HG02970 (cell line): Measurements from ENCODE around the gene SRC.
"Not testable (repeated sequence)": the region's sequence is repeated elsewhere in the genome, so short reads cannot be mapped to it uniquely, and the experiment has no call there.

Experiments
- ATAC-seq: cut with Tn5 transposase; IDR thresholded peaks from one replicate; pipeline ENCODE4 v1.9.1; 2021; ENCODE audit warnings: mild to moderate bottlenecking, moderate library complexity, moderate number of reproducible peaks; ENCODE audit not compliant: unreplicated experiment, low FRiP score

SRC gene

GRCh38 chr20:37361336-37361735 is 15.4 kb downstream of the SRC start:
- no peak for ATAC-seq

- ATAC-seq, result no peak
Measured at GRCh38 chr20:37362231-37362792, 16.4 kb downstream of the SRC start.

GRCh38 chr20:37362821-37363220 is 16.9 kb downstream of the SRC start:
- no peak for ATAC-seq

GRCh38 chr20:37363221-37364012 is 17.5 kb downstream of the SRC start:
- no peak for ATAC-seq

- no peak for ATAC-seq
Measured at GRCh38 chr20:37364013-37364926, 18.3 kb downstream of the SRC start.

GRCh38 chr20:37364927-37365272 is 19.0 kb downstream of the SRC start:
- ATAC-seq, result no peak

GRCh38 chr20:37365760-37366638 is 20.1 kb downstream of the SRC start:
- ATAC-seq, result peak; percentile 62

- peak; percentile 8 for ATAC-seq
Measured at GRCh38 chr20:37366743-37367142, 20.8 kb downstream of the SRC start.

GRCh38 chr20:37369846-37370245 is 23.9 kb downstream of the SRC start:
- no peak for ATAC-seq

GRCh38 chr20:37371845-37372244 is 25.9 kb downstream of the SRC start:
- not testable (repeated sequence) for ATAC-seq

GRCh38 chr20:37372441-37372840 is 26.5 kb downstream of the SRC start:
- ATAC-seq, result no peak

GRCh38 chr20:37373020-37373598 is 27.2 kb downstream of the SRC start:
- no peak for ATAC-seq

- no peak for ATAC-seq
Measured at GRCh38 chr20:37375227-37375626, 29.3 kb downstream of the SRC start.

- no peak for ATAC-seq
Measured at GRCh38 chr20:37376324-37376723, 30.4 kb downstream of the SRC start.

- ATAC-seq, result no peak
Measured at GRCh38 chr20:37376791-37377190, 30.9 kb downstream of the SRC start.

- no peak for ATAC-seq
Measured at GRCh38 chr20:37377346-37378081, 31.6 kb downstream of the SRC start.

GRCh38 chr20:37378420-37378784 is 32.5 kb downstream of the SRC start:
- no peak for ATAC-seq

- no peak for ATAC-seq
Measured at GRCh38 chr20:37378785-37379598, 33.1 kb downstream of the SRC start.
